22Rv1 (cell line): Measurements from ENCODE around the gene AUTS2.

Source experiments
- ZFX ChIP-seq: fragments of 450-650 bp; IDR thresholded peaks from 2 replicates; pipeline ENCODE4 v1.6.1; 2017; ENCODE audit warnings: antibody characterized with exemption, borderline replicate concordance
- TF ChIP-seq, protein P1 (sequence below): fragments of 450-650 bp; IDR thresholded peaks from 2 replicates; pipeline ENCODE4 v1.5.1; 2017; ENCODE audit warnings: mild to moderate bottlenecking

GRCh38 chr7:69928621-69929020, 330.3 kb downstream of the AUTS2 start:
- TF ChIP-seq, protein P1, sequence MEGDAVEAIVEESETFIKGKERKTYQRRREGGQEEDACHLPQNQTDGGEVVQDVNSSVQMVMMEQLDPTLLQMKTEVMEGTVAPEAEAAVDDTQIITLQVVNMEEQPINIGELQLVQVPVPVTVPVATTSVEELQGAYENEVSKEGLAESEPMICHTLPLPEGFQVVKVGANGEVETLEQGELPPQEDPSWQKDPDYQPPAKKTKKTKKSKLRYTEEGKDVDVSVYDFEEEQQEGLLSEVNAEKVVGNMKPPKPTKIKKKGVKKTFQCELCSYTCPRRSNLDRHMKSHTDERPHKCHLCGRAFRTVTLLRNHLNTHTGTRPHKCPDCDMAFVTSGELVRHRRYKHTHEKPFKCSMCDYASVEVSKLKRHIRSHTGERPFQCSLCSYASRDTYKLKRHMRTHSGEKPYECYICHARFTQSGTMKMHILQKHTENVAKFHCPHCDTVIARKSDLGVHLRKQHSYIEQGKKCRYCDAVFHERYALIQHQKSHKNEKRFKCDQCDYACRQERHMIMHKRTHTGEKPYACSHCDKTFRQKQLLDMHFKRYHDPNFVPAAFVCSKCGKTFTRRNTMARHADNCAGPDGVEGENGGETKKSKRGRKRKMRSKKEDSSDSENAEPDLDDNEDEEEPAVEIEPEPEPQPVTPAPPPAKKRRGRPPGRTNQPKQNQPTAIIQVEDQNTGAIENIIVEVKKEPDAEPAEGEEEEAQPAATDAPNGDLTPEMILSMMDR: no peak
- no peak for TF ChIP-seq ZFX
